Hepatic stellate cell (primary cell): Measurements from ENCODE around the gene CDH26.

Source experiments
- DNase-seq: peaks from one replicate; pipeline ENCODE4 v3.0.0; 2011; ENCODE audit warnings: low spot score

CDH26 gene

GRCh38 chr20:59985164-59985563 lies 26.9 kb downstream of the CDH26 start:
- no peak for DNase-seq

GRCh38 chr20:59985864-59986263 lies 27.6 kb downstream of the CDH26 start:
- no peak for DNase-seq

DNA sequence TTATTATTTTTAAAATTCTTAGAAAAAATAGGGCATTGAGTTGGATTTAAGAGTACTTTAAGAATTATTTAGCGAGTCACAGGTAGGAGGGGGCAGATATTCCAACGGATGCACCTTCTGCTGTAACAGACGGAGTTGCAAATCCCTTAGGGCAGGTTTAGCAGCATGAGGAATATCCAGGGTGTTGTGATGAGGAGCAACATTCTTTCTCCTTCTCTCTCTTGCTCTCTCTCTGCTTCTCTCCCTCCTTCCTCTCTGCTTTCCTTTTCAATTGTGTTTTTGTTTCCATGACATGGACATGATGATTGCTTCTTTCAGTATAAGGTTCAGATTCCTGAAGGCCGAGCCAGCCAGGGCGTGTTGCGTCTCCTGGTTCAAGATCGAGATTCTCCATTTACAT lies 28.9 kb downstream of the CDH26 start:
- DNase-seq, result no peak

DNA sequence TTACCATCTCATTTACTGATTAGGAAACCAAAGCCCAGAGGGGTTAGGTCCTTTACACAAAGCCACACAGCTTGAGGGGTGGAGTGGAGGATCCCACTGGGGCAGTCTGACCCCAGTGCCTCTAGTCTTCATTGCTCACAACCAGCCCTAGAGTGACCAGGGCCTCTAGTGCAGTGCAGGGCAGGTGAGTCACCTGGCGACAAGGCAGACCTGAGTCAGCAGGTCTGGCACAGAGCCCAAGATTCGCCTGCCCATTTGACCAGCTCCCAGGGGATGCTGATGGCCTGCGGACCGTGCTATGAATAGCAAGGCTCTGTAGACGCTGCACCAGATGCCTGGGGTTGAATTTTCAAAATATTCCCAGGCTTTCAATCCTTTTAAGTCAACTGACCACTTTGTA lies 29.9 kb downstream of the CDH26 start:
- DNase-seq, result peak; percentile 16

- DNase-seq, result peak; percentile 21
Measured at GRCh38 chr20:59992526-59993084, 34.4 kb downstream of the CDH26 start.

DNA sequence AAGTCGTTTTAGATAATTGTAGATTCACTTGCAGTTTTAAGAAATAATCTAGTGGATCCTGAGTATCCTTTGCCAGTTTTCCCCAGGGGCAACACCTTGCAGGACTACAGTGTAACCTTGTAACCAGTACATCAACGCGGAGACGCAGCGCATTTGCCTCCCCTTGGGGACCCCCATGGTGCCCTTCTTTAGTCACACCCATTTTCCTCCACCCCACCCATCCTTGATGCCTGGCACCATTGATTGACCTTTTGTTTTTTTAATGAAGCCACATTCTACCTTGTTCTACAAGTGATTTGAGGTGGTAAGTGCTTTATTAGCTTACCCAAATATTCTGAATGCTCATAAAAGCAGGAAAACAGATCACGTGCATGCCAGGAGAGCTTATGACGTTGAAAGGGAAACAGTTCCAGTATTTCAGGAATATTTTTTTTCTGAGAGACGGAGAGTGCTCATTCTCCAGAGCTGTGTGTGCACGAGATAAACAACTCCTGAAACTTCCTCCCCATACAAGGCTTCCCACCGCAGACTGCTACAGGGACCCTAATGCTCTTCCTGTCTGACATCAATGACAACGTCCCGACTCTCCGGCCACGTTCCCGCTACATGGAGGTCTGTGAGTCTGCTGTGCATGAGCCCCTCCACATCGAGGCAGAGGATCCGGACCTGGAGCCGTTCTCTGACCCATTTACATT lies 35.7 kb downstream of the CDH26 start:
- no peak for DNase-seq

GRCh38 chr20:59994697-59995122 lies 36.5 kb downstream of the CDH26 start:
- no peak for DNase-seq

GRCh38 chr20:59996108-59996507 lies 37.9 kb downstream of the CDH26 start:
- DNase-seq, result no peak

DNA sequence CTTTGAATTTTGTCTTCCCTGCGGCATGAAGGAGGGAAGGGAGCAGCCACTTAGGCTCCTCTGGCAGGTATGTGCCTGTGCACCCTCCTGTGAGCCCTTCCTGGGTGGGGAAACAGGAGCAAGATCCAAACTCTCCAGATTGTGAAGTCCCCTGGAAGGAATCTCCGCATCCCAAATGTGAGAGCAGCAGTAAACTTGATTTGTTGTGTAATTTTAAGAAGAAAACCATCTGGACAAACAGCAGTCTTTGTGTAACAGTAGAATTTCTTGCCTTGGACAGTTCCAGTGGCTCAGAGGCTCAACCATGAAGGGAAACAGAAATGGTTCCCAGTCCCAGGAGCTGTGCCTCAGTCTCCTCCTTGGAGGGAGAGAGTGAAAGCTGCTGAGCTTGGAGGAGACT lies 39.7 kb downstream of the CDH26 start:
- no peak for DNase-seq

- DNase-seq, result no peak
Measured at GRCh38 chr20:59999502-59999901, 41.3 kb downstream of the CDH26 start.

- no peak for DNase-seq
Measured at GRCh38 chr20:60000271-60001042, 42.2 kb downstream of the CDH26 start.

DNA sequence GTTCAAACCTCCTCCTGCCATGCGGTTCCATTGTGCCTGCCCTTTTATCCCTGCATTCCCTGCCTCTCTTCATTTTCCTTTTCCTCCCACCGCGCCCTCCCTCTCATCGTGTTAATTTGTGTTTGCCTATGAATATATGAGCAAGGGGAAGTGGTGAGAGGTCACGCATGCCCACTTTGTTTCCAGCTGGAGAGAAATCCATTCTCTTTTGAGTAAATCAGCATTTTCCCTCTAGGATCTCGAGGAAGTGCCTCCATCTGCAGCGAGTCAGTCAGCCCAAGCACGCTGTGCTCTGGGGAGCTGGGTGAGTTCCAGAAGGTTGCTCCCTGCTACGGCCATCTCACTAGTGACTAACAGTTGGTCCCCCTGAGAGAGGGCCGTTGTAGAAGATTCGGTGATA lies 42.9 kb downstream of the CDH26 start:
- DNase-seq, result peak; percentile 16

DNA sequence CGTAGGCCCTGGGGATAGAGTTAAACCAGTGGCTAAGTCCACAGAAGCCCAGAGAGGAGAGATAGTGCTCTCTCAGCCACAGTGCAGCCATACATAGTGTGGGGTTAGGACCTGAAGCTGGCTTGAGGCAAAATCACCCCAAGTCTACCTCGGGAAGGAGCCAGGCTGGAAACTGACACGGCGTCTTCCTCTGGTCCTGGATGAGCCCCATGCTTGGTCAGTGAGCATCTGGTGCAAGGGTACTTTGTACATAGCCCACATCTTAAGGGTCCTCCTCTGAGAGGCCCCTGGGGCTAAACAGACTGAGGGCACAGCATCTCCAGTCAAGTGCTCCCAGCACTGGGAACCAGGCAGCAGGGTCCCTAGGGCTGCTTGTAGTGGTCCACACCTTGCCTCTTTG lies 45.6 kb downstream of the CDH26 start:
- DNase-seq, result no peak

GRCh38 chr20:60006261-60006660 lies 48.0 kb downstream of the CDH26 start:
- no peak for DNase-seq

GRCh38 chr20:60007464-60007863 lies 49.2 kb downstream of the CDH26 start:
- DNase-seq, result no peak

GRCh38 chr20:60008130-60008808 lies 50.0 kb downstream of the CDH26 start:
- no peak for DNase-seq

GRCh38 chr20:60009318-60009717 lies 51.1 kb downstream of the CDH26 start:
- DNase-seq, result no peak

DNA sequence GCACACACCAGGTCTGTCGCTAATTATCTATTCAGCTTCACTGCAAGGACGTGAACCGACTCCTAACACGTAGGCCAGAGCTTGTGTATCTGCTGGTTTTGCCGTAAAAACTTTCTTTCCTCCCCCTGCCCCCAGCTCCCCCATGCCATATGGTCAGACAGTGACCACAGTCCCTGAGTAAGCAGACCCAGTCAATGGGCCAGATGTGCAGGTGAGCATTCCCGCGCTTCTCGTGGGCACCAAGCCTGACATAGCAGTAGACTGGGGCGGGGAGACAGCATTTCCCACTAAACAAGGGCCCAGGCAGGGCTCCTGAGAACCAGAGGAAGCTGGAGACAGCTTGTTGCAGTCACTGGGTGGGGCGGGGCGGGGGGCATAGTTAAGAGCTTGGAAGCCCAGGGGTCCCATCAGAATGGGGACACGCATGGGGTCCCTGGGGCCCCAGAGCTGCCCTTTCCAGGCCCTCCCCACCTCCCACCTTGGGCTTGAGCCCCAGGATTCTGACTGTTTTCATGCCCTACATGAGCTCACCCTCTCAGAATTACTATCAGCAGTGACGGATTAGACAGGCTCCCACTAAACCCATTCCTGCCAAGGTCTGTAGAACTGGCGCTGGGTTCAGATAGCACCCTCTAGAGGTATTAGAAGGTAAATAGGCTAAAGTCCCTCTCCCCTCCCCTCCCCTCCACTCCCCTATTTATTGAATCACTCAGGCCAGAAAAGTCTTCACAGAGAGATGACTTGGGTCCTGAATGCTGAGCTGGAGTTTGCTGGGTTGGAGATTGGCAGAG lies 51.8 kb downstream of the CDH26 start:
- DNase-seq, result no peak

- DNase-seq, result no peak
Measured at GRCh38 chr20:60010689-60011458, 52.7 kb downstream of the CDH26 start.

DNA sequence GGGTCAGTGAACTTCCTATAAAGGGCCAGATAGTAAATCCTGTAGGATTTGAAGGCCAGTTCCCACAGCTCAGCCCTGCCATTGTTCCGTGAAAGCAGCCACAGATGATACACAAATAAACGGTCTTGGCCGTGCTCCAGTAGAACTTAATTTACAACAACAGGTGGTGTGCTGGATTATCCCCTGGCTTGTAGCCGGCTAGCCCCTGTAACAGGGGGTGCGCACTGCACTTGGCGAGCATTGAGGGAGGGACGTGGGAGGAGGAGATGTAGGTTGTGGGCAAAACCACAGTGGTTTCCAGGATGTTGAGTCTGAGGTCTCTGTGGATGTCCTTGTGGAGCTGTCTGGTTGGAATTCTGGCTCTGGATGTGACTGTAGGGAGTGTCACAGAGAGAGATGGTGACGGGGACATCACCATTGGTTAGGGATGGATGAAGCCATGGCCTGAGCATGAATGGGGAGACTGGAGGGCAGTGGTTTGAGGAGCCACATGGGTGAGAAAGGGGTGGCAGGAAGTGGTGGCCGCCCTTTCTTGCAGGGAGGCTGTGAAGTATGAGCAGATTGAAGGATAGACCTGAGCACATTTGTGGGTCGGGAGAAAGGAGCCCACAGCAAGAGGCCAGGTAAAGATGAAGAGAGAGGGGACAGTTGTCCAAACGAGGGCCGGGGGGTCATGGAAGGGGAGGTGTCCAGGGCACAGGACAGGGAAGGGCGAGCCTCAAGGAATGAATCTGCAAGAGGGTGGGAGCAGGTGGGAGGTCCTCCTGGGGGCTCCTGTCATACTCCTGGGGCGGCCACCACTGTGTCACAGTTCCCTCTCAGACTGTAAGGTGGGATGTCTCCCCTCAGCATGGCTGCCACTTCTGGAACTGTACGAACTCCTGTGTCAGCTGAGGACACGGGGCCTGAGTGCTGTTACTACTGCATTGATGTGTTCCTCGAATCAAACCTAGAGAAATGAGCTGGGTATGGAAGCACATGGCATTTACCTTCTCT lies 53.6 kb downstream of the CDH26 start:
- no peak for DNase-seq
